Skeletal muscle cell (primary cell): ENCODE results near the gene KCNT1.

ENCODE experiments used
- DNase-seq: peaks from one replicate; pipeline ENCODE4 v3.0.0-alpha.2; 2010; ENCODE audit warnings: low read depth
- H3K4me3 ChIP-seq: 2 replicates; pipeline ENCODE4 v1.5.1; 2011; ENCODE audit warnings: low read depth, mild to moderate bottlenecking, control low read depth, low read length, moderate library complexity

Gene KCNT1

DNA sequence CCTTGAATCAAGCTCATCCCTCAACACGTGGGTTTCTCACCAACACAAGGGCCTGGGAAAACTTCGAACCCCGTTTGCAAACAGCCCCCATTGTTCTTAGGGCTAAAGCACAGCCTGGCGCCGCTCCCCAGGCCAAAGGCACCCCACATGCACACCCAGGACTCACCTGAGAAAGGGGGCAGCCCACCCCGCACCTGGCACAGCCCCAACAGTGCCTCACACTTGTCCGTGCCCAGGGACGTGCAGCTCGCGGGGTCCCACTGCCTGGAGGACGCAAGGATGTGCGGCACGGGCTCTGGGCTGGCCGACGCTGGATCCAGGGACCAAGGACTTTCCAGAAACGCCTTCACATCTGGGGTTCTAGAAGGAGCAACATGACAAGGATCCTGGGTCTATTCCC lies 5.5 kb upstream of the KCNT1 start:
- no peak overlapping the region for H3K4me3 ChIP-seq
- no peak for DNase-seq

DNA sequence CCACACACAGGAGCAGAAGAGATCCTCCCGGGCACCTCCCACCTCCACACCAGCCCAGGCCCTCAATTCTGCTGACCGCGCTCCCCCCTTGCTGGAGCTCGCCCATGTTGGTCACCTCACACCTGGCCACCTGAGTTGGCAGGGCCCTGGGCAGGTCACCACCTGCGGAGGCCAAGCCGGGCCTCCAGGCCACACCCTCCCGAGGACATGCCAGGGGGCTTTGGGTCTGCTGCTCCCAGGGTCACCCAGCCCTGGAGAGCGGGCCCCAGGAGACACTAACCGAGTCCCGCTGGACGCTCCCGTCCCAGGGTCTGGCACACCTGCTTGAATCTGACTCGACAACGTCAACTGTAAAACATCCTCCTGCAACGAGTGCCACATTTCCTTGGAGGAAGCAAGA lies 4.8 kb upstream of the KCNT1 start:
- no peak for DNase-seq
- no peak overlapping the region for H3K4me3 ChIP-seq

DNA sequence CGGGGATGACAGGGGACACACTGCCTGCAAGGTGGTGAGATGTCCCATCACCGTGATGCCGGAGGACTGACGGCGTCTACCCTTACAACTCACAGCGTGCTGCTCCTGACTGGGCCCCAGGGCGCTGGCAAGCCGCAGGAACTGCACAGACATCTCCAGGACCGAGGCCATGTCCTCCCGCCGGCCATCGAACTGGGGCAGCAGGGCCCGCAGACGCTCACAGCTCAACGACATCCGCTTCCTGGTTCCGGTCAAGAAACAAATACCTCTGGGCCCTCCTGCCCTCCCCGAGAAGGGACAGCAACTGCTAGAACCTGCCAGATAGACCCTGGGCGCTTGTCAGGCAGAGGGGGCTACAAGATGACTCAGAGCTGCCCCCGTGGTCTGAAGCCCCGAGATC lies 3.7 kb upstream of the KCNT1 start:
- DNase-seq: no peak
- H3K4me3 ChIP-seq: no peak overlapping the region

DNA sequence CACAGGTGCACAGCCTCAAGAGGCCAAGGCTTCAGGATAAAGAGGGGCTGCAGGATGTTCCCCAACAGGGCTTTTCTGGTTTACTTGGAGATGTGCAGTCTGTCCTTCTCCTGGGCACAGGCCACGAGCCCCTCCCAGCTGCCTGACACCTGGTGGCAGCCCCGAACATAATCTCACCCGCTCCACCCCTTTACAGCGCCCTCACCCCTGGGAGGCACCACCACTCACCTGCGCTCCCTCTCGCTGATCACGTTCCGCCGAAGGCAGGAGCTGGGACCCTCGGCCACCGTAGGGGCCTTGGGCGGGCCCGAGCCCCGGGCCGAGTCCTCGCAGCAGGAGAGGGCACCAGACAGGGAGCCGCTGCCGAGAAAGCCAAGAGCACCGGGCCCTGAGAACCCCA lies 3.2 kb upstream of the KCNT1 start:
- no peak for DNase-seq

DNA sequence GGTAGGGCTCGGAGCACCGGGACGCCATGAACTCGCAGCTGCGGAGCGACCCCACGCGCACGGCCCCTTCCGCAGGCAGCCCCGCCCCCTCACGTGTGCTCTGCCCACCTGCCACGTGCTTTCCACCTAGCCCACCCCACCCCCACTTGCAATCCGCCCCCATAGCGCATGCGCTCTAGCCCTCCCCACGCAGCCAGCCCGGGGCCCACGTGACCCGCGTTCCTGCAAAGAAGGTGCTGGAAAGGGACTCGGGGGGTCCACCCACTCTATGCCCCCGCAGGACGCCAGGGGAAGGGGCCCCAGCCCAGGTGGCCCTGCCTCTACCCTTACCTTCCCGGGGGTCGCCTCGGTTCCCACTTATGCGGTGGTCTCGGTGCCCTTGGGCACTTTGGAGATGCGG lies 2.5 kb upstream of the KCNT1 start, which contains the start of gene SOHLH1:
TSS of gene SOHLH1 (minus strand) at position 42 of the 400 bp plus-strand sequence. CDS start at position 28, 14 bp downstream.
- H3K4me3 ChIP-seq: no peak within 1 kb of the TSS
- no peak for DNase-seq

More for the DNA sequence above, 3.2 kb upstream of the KCNT1 start:
- no peak overlapping the region for H3K4me3 ChIP-seq

DNA sequence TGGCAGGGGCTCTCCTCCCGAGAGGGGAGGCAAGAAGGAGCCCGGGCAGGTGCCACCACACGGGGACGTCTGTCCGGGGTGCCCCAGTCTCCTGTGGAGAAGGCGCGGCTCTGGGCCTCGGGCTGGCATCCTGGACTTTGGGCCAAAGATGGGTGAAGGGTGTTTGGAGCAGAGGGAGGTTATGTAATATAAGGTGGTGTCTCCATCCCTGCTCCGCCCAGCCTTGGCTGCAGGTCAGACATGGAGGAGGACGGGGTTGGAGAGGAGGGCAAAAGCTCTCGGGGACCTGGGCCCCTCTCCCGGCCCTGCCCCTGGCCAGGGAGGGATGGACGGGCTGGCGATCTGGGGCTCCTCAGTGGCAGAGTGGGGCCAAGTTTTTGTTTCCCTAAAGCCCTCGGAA lies 1.5 kb upstream of the KCNT1 start:
- no peak overlapping the region for H3K4me3 ChIP-seq
- no peak for DNase-seq

DNA sequence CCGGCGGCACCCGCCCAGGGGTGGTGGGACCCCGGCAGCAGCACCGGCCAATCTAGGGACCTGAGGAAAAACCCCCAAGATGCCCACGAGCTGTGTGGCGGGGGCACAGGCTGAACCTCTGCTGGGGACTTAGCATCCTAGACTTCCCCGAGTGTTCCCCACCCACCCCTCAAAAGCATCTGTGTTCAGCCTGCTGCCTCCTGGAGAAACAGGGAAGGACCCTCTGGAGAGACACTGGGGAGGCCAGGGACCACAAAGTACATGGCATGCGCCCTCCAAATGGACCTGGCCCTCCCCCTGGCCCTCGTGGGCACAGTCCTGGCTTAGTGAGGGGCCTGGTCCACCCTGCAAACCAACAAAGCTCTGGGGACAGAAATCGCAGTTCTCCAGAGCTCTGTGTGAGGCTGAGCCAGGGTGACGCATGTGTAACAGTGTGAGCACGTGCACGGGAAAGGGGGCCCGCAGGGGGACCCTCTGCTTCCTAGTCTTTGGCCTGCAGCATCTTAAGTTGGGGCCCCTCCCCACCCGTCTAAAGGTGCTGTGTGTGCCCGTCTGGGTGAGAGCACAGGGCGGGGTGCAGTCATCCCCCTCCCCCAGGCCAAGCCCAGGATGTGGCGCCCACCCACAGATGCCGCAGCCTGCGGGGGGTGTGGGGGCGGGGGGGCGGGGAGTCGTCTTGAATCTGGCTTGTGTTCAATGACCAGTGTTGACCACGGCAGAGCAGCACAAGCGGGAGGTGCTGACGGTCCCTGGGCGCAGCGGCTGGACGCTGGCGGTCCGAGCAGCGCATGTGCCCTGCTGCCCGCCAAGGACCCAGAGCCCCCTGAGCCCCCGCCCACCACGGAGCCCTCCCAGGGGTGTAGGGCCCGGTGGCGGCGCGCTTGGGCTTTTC lies 672 bp upstream of the KCNT1 start:
- DNase-seq: no peak
- H3K4me3 ChIP-seq: peak overlapping the region; percentile 36

DNA sequence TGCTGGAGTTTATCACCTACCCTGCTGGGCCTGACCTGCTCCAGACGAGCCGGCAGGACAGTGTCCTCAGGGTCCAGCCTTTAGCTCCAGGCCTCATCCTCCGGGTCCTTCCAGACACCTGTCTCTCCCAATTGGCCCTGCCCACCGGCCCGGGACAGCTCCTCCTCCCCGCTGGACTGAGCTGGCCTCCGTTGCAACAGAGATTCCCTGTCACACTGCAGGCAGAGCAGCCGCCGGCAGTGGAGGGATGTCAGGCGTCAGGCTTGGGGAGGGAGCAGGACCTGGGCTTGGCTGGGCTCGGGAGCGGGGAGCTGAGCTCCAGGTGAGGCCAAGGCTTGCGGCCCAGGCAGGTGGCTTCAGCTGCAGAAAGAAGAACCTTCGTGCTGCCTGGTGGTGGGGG lies 1.7 kb downstream of the KCNT1 start:
- no peak overlapping the region for H3K4me3 ChIP-seq
- no peak for DNase-seq

DNA sequence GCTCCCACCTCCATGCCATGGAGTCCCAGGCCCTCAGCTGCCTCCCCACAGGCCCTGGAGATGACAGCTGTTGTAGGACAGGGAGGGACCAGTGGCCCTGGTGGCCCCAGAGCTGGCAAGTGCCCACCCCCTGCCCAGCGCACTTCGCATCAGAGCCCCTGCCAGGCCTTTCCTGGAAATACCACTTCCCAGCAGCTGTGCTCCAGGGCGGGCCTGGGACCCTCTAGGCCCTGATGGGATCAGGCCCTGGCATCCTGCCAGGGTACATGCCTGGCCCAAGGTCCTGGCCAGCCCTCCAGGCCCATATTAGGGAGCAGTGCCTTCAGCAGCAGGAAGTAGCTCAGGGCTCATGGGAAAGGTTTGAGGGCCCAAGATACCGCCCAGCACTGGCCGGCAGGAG lies 2.5 kb downstream of the KCNT1 start:
- H3K4me3 ChIP-seq: no peak overlapping the region
- DNase-seq: no peak

DNA sequence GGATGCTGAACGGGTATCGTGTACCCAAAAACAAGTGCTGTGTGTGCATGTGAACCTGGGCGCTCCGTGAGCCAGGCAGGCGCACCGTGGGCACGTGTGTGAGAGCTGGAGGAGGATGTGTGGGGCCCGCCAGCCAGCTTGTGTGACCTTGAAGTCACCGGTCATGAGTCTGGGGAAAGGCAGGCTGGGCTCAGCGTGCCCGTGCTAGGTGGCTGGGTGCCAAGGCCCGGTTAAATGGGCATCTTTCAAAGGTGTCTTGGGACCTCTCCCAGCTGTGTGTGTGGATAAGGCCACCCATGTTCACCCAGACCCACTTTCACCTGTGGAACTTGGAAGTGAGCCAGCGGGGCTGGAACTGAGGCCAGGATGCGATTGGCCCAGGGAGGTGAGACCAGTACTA lies 3.4 kb downstream of the KCNT1 start:
- DNase-seq: no peak
- no peak overlapping the region for H3K4me3 ChIP-seq

DNA sequence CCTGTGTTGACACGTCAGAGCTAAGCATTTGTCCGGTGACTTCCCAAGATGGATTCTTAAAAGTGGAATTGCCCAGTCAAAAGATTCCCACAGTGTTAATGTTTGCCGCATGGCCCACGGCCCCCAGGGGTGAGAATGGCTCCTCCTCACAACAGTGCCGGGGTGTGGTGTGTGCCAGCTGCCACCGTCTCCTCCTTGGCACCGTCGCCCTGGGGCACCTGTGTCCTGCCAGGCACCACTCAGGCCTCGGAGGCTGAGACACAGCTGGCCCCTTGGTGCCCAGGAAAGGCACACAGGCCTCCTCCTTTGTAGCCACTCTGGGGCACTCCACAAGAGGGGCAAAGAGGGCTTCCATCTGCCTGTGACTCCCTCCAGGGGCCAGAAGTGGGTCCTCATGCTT lies 4.3 kb downstream of the KCNT1 start:
- DNase-seq: no peak

DNA sequence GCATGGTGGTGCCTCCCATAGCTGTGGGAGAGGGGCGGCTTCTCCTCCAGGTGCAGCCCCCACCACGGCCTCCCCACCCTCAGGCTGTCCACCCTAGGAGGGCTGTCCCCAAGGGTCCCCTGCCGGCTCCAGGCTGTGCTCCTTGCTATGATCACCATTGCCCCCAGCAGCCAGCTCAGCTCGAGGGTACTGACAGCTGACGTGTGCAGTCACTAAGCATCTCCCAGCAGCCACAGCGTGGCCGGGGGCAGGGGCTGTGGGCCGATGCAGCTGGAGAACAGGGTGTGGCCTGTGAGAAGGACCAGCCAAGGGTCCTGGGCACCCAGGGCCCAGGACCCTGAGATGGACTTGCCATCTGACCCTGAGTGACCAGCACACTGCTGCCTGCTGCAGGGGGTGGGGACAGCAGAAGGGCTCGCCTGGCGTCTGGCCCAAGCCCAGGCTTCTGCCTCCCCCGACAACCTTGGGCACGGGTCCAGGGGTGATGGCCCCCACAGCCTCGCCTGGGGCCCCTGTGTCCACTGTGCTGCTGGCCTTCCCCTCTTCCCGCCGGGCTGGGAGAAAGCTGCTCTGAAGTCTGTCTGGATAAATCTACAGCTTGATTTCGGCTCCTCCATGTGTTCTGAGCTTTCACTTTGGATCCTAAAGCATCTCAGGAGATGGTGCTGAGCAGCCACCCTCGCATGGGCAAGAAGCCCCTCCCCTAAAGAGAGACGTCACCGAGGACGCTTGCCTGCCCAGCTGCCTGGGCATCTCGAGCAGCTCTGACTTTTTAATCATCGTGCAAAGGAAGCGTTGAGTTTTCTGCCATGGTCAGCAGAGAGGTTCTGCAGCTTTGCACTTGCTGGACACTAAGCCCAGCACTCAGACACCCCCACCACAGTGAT lies 5.5 kb downstream of the KCNT1 start:
- no peak for DNase-seq
- H3K4me3 ChIP-seq: no peak overlapping the region

More for the DNA sequence above, 4.3 kb downstream of the KCNT1 start:
- no peak overlapping the region for H3K4me3 ChIP-seq

DNA sequence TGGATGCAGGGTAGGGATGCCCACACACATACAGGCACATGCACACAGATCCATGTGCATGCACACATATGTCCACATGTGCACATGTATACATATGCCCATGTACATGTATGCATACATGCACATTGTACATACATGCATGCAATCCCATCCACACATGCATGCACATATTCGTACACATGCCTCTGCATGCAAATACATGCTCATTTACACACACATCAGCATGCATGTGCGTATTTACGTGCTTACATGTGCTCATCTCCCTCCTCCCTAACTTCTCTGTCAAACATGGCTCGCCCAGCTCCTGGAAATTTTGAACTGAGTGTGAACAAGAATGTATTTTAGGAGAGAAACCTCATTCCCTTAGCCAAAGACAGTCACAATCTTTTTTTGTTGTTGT lies 6.2 kb downstream of the KCNT1 start:
- H3K4me3 ChIP-seq: no peak overlapping the region
- no peak for DNase-seq

DNA sequence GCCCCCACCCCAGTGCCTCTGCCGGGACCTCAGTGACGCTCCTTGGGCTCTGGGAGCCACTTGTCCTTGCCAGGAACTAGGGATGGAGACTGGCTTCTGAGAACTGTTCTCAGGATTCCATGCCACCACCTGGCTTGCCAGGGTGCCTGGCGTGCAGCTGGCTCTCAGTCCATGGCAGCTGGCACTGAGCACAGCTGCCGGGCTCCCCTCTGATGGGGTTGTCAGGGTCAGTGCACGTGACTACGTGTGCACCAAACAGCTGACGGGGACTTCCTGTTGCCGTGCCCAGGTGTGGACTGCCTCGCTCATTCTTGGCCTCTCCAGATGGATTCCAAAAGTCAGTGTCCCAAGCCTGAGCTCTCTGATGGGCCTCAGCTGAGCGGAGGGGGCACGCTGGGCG lies 9.4 kb downstream of the KCNT1 start:
- H3K4me3 ChIP-seq: no peak overlapping the region
- DNase-seq: no peak

DNA sequence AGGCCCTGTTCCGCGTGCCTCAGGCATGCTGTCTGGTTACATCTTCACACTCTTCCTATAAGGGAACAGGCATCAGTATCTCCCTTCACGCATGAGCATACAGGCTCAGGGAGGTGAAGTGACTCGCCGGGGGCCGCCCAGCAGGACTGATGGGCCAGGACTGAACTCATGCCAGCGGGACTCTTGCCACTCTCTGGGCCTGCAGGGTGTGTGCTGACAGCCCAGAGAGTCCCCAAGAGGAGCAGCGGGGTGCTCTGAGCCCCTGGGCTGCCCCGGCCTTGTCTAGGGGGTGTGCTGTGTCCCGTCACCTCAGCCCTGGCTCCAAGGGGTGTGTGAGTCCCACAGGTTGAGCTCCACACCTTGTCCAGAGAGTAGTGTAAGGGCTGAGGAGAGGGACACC lies 9.9 kb downstream of the KCNT1 start:
- DNase-seq: no peak
- H3K4me3 ChIP-seq: no peak overlapping the region

DNA sequence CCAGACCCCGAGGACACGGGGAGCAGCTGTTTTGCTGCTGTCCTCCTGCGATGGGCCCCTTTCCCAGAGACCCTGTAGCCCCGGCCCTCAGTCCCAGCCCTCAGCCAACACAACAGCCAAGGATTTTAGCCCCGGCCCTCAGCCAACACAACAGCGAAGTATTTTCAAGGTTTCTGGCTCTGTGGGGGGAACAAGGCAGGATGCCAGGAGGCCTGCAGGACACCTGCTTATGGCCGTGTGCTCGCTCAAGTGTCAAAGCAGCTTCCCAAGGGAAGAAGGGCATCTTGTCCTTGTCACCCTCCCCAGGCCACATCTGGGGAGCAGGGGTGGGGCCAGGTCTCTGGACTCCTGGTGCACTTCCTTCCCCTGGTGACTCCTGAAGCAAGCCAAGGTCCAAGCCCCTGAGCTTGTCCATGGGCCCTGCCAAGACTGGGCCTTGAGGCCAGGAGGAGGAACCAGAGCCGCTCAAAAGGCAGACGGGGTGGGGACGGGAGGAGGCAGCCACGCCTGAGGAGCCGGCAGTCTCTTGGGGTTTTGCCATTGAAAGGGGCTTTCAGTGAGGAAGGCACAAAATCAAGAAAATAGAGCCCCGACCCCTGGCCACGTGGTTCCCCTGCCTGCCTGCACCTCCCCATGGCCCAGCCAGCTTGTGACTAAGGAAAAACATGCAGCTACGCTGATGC lies 10.8 kb downstream of the KCNT1 start:
- DNase-seq: no peak
- no peak overlapping the region for H3K4me3 ChIP-seq

DNA sequence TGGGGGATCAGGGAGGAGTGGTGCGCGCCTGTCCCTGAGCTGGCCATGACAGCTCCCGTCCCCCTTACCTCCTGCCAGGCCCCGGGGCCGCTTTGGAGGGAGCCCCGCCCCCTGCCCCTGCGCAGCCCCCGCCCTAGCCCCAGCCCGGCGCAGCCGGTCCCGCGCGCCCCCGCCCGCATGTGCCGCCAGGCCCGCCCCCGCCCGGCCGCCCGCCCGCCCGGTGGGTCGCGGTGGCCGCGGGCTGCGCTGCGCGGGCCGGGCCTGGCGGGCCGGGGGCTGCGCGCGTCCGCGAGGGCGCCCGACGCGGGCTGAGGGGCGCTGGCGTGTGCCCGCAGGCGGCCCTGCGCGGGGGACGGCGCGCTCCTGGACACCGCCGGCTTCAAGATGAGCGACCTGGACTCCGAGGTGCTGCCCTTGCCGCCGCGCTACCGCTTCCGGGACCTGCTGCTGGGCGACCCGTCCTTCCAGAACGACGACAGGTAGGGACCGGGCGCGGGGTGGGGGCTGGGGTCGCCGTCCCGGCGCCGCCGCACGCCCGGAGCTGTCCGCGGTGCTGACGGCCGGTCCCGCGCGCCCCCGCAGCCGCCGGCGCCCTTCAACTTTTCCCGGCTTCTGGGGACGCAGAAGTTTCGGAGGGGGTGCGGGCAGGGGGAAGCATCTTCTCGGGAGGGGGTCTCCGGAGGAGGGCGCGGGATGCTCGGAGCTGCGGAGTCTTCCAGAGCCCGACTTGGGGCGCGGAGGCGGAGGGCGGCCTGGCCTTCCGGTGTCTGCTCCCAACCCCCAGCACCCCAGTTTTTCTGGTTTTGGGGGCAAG lies 12.5 kb downstream of the KCNT1 start:
- H3K4me3 ChIP-seq: no peak overlapping the region
- no peak for DNase-seq

DNA sequence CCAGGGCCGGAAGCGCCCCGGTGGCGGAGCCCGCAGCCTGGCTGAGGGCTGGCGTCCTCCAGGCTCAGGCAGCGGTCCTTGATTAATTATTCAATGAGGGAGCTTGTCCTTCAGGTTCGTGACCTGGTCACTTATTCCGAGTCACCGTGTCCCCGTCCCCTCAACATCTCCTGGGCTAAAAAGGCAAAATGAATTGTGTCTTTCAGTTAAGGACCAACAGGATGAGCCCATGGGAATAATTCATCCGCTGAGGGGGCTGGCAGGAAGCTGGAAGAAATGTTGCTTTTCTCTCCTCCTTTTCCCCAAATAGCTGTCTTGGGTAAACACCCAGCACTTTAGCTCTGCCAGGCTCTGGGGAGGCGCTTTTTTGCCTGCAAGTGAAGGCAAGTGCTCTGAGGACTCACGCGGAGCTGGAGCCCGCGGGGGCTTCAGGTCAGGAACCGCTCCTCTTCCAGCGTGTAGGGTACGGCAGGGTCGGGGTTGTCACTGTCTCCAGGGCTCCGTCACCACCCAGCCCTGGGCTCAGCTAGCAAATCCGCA lies 13.1 kb downstream of the KCNT1 start:
- H3K4me3 ChIP-seq: no peak overlapping the region
- DNase-seq: no peak

DNA sequence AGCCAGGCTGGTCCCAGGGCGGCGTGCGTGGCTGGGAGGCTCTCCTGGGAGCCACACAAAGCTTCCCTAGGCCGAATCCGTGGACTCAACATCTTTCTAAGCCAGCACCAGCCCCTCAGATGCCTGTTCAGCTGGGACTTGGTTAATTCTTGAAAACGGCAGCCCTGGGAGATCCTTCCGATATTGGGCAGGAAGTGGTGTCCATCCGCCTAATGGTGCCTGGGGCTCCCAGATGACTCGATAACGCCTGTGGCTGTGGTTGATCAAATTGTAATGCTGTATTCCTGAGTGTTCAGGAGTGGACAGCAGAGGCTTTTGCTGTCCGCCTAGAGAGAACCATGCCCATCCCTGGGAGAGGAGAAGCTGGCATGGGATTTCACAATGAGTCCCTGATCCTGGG lies 14.1 kb downstream of the KCNT1 start:
- DNase-seq: no peak
- H3K4me3 ChIP-seq: no peak overlapping the region
